IMR-90 (cell line): ENCODE measurements around the gene DUSP23. TPM values are rescaled to one million over a fixed set of nuclear protein-coding genes. Genes with fewer than 3 reads are reported as not detected.

Experiments used
- ATAC-seq: fragments of 200-7000 bp; cut with Tn5 transposase; 2 replicates; pipeline ENCODE4 v1.9.1; 2020; ENCODE audit warnings: low read depth, mild to moderate bottlenecking, moderate library complexity
- Bru-seq: library from RNA; stranded (reverse); fragments of 400-500 nt; gene quantifications from one replicate; lab custom pipeline; 2021; lab: Mats Ljungman, UMichigan
- BruChase-seq, 2 experiments: library from RNA; stranded (reverse); fragments of 400-500 nt; gene quantifications; one replicate each; lab custom pipeline; 2021; lab: Mats Ljungman, UMichigan
- BruUV-seq: library from RNA; stranded (reverse); fragments of 400-500 nt; replicated peaks from 2 replicates; lab custom pipeline; 2021; lab: Mats Ljungman, UMichigan
- CTCF ChIA-PET: fragments of 300-600 bp; formaldehyde crosslinking; extraction: SDS; loops from one replicate; lab custom pipeline; 2021; ENCODE audit warnings: antibody characterized with exemption; lab: Yijun Ruan, JAX
- POLR2A ChIA-PET: fragments of 300-600 bp; sonication (Branson Sonifier 250); formaldehyde crosslinking; loops from one replicate; lab custom pipeline; 2022; ENCODE audit warnings: antibody characterized with exemption; ENCODE audit not compliant: unreplicated experiment; lab: Charles Lee
- DNase-seq: peaks from one replicate; pipeline ENCODE4 v3.0.0; 2013
- H2AFZ ChIP-seq: replicated peaks from 2 replicates; pipeline ENCODE3; 2013; ENCODE audit warnings: low read length, mild to moderate bottlenecking; ENCODE audit not compliant: poor library complexity
- H2AK5ac ChIP-seq: 2 replicates; pipeline ENCODE4 v1.6.1; 2013; ENCODE audit warnings: low read depth, low read length, inconsistent platforms
- H2AK9ac ChIP-seq: replicated peaks from 2 replicates; pipeline ENCODE3; 2013; ENCODE audit warnings: mild to moderate bottlenecking, low read depth, low read length, moderate library complexity; ENCODE audit not compliant: poor library complexity
- H2BK120ac ChIP-seq: 2 replicates; pipeline ENCODE4 v1.6.1; 2013; ENCODE audit warnings: low read depth, low read length, inconsistent platforms
- H2BK15ac ChIP-seq: 3 replicates; pipeline ENCODE4 v1.6.1; 2013; ENCODE audit warnings: low read depth, low read length, inconsistent platforms
- H2BK20ac ChIP-seq: 2 replicates; pipeline ENCODE4 v1.6.1; 2013; ENCODE audit warnings: low read depth, mild to moderate bottlenecking, inconsistent platforms, low read length, moderate library complexity
- H2BK5ac ChIP-seq: 2 replicates; pipeline ENCODE4 v1.6.1; 2013; ENCODE audit warnings: mild to moderate bottlenecking, low read depth, low read length, inconsistent platforms; ENCODE audit not compliant: poor library complexity, severe bottlenecking
- H3K14ac ChIP-seq: replicated peaks from 2 replicates; pipeline ENCODE4 v1.6.1; 2013; ENCODE audit warnings: low read depth, low read length, inconsistent platforms
- H3K18ac ChIP-seq: 2 replicates; pipeline ENCODE4 v1.6.1; 2013; ENCODE audit warnings: low read depth, low read length, control low read depth
- H3K23ac ChIP-seq: 2 replicates; pipeline ENCODE4 v1.6.1; 2013; ENCODE audit warnings: low read depth, low read length, inconsistent platforms
- H3K27ac ChIP-seq: 2 replicates; pipeline ENCODE4 v1.5.1; 2013; ENCODE audit warnings: mild to moderate bottlenecking, control low read depth, low read length; ENCODE audit not compliant: insufficient read depth
- H3K27me3 ChIP-seq: 2 replicates; pipeline ENCODE4 v1.6.1; 2013; ENCODE audit warnings: low read length; ENCODE audit not compliant: control insufficient read depth, insufficient read depth
- H3K36me3 ChIP-seq: 2 replicates; pipeline ENCODE4 v1.6.1; 2013; ENCODE audit warnings: low read length, mixed read lengths; ENCODE audit not compliant: control insufficient read depth, insufficient read depth
- H3K4ac ChIP-seq: 2 replicates; pipeline ENCODE4 v1.6.1; 2013; ENCODE audit warnings: low read depth, low read length, inconsistent platforms
- H3K4me1 ChIP-seq: 2 replicates; pipeline ENCODE4 v1.6.1; 2013; ENCODE audit warnings: low read length, mixed read lengths; ENCODE audit not compliant: control insufficient read depth, insufficient read depth
- H3K4me2 ChIP-seq: 2 replicates; pipeline ENCODE4 v1.6.1; 2013; ENCODE audit warnings: low read depth, mild to moderate bottlenecking, control low read depth, low read length, moderate library complexity
- H3K4me3 ChIP-seq: 2 replicates; pipeline ENCODE4 v1.5.1; 2013; ENCODE audit warnings: low read depth, mild to moderate bottlenecking, control low read depth, low read length, moderate library complexity; ENCODE audit not compliant: insufficient read depth
- H3K56ac ChIP-seq: 2 replicates; pipeline ENCODE4 v1.6.1; 2013; ENCODE audit warnings: low read length, inconsistent platforms; ENCODE audit not compliant: insufficient read depth; ENCODE audit errors: extremely low read depth
- H3K79me1 ChIP-seq, 2 experiments: 2 replicates each; pipeline ENCODE4 v1.6.1; 2013; ENCODE audit warnings: low read length in 2 of 2, inconsistent platforms in 1 of 2, low read depth in 1 of 2
- H3K9ac ChIP-seq: 2 replicates; pipeline ENCODE4 v1.6.1; 2013; ENCODE audit warnings: low read depth, low read length, control low read depth
- H3K9me1 ChIP-seq: 2 replicates; pipeline ENCODE4 v1.6.1; 2013; ENCODE audit warnings: low read length, inconsistent platforms; ENCODE audit not compliant: insufficient read depth
- H3K9me3 ChIP-seq: 2 replicates; pipeline ENCODE4 v1.6.1; 2013; ENCODE audit warnings: low read length; ENCODE audit not compliant: control insufficient read depth, insufficient read depth
- H4K20me1 ChIP-seq: 2 replicates; pipeline ENCODE4 v1.6.1; 2013; ENCODE audit warnings: low read length, inconsistent platforms; ENCODE audit not compliant: insufficient read depth
- H4K5ac ChIP-seq: 2 replicates; pipeline ENCODE4 v1.6.1; 2013; ENCODE audit warnings: mild to moderate bottlenecking, low read depth, low read length, control low read depth
- H4K8ac ChIP-seq, 2 experiments: 2 replicates each; pipeline ENCODE4 v1.6.1; 2013; ENCODE audit warnings: low read depth in 2 of 2, low read length in 2 of 2, control low read depth in 1 of 2, inconsistent platforms in 1 of 2
- H4K91ac ChIP-seq: 2 replicates; pipeline ENCODE4 v1.6.1; 2013; ENCODE audit warnings: low read depth, low read length, inconsistent platforms; ENCODE audit not compliant: insufficient read depth
- BHLHE40 ChIP-seq: fragments of 150-350 bp; IDR thresholded peaks from 2 replicates; pipeline ENCODE4 v1.6.1; 2016; ENCODE audit warnings: mild to moderate bottlenecking, low read depth, low read length
- CHD1 ChIP-seq: IDR thresholded peaks from 2 replicates; pipeline ENCODE4 v1.6.1; 2012; ENCODE audit warnings: low read depth, low read length, improper control_type of control experiment
- ELK1 ChIP-seq: fragments of 150-350 bp; IDR thresholded peaks from 2 replicates; pipeline ENCODE4 v1.6.1; 2016; ENCODE audit warnings: low read depth, mild to moderate bottlenecking, low read length, moderate library complexity, borderline replicate concordance
- MAZ ChIP-seq: IDR thresholded peaks from 2 replicates; pipeline ENCODE4 v1.6.1; 2012; ENCODE audit warnings: low read depth, mild to moderate bottlenecking, low read length, improper control_type of control experiment, moderate library complexity, borderline replicate concordance
- MXI1 ChIP-seq: IDR thresholded peaks from 2 replicates; pipeline ENCODE4 v1.6.1; 2012; ENCODE audit warnings: low read depth, mild to moderate bottlenecking, low read length, moderate library complexity, borderline replicate concordance
- RCOR1 ChIP-seq: IDR thresholded peaks from 2 replicates; pipeline ENCODE4 v1.6.1; 2012; ENCODE audit warnings: mild to moderate bottlenecking, low read length, improper control_type of control experiment; ENCODE audit not compliant: insufficient replicate concordance
- RFX5 ChIP-seq: IDR thresholded peaks from 2 replicates; pipeline ENCODE4 v1.8.0; 2012; ENCODE audit warnings: low read depth, mild to moderate bottlenecking, low read length, moderate library complexity
- SMC3 ChIP-seq: fragments of 150-350 bp; IDR thresholded peaks from 2 replicates; pipeline ENCODE4 v1.6.1; 2016; ENCODE audit warnings: low read depth, mild to moderate bottlenecking, antibody characterized with exemption, low read length, moderate library complexity
- WGBS, 2 experiments: methylation state at CpG; one replicate each; pipeline versions ENCODE4 v1.1.5 to v1.1.7; 2013; ENCODE audit warnings: missing lambda C conversion rate in 2 of 2; ENCODE audit not compliant: insufficient read length in 1 of 2; ENCODE audit errors: extremely low coverage in 2 of 2; 5-methylcytosine and 5-hydroxymethylcytosine counted together
- dilution Hi-C: fragments of 300-500 bp; cut with HindIII; formaldehyde crosslinking; loops from one replicate; pipeline ENCODE4 v1.14.3; 2018; ENCODE audit warnings: low sequenced_read_pairs; ENCODE audit not compliant: unreplicated experiment
- in situ Hi-C: fragments of 300-500 bp; cut with MboI; formaldehyde crosslinking; loops from 3 replicates; pipeline ENCODE4 v1.14.3; 2019; ENCODE audit warnings: low sequenced_read_pairs, inconsistent platforms, mixed read lengths
- intact Hi-C: fragments of 100-400 bp; cut with micrococcal nuclease; formaldehyde crosslinking; loops from 2 replicates; pipeline ENCODE4 v1.10.0; 2022
- long read RNA-seq: library from polyadenylated mRNA; unstranded; transcript quantifications from one replicate; pipeline ENCODE4 v2.0.0, GENCODE V29; 2021; ENCODE audit not compliant: unreplicated experiment
- polyA plus RNA-seq, 3 experiments: library from polyadenylated mRNA; depleted of rRNA; stranded (reverse); fragments of >200 nt; gene quantifications; 2 replicates each; pipeline ENCODE4 v1.2.3, GENCODE V29; 2012; ENCODE audit warnings: low replicate concordance in 1 of 3
- total RNA-seq: library from RNA; depleted of rRNA; stranded (reverse); fragments of >200 nt; gene quantifications from 2 replicates; pipeline ENCODE4 v1.2.3, GENCODE V29; 2012; rRNA removed
- TF ChIP-seq, protein P1 (sequence below): conservative IDR thresholded peaks from 2 replicates; pipeline ENCODE4 v1.5.1; 2012; ENCODE audit warnings: mild to moderate bottlenecking, low read depth, low read length, improper control_type of control experiment

The DUSP23 gene
- 4.1 and 4.2 TPM in 2 replicates for total RNA-seq
- 12.9 and 16.2 TPM in 2 replicates for polyA plus RNA-seq (2012; rRNA removed)
- 38.1 and 43.3 TPM in 2 replicates for polyA plus RNA-seq (2012; cell fraction: cytosol; rRNA removed)
- polyA plus RNA-seq (2012; cell fraction: nucleus; rRNA removed; ENCODE audit: low replicate concordance): 5.7 and 14.2 TPM in 2 replicates
- percentile 19 among the genes with signal in this experiment for Bru-seq, nascent RNA
- BruChase-seq, experiment 1, labeled RNA remaining after a 6-hour chase: percentile 29 among the genes with signal in this experiment
- not detected for BruChase-seq, experiment 2, labeled RNA remaining after a 2-hour chase
- long read RNA-seq, partial matches to known transcripts: 0 of 6 reads
- long read RNA-seq, other reads (novel, unspliced or antisense): 3 of 6 reads

GRCh38 chr1:159780583-159781582 lies at the start of gene DUSP23:
TSS of gene DUSP23 (plus strand) at chr1:159780962. CDS start at chr1:159781101, 139 bp downstream.
- no peak within 1 kb of the TSS for H3K18ac ChIP-seq
- peak within 1 kb of the TSS; percentile 69 for H2AK9ac ChIP-seq
- H2BK20ac ChIP-seq: no peak within 1 kb of the TSS
- peak within 1 kb of the TSS; percentile 60 for H3K4me3 ChIP-seq
- 0 out of 2 replicates have a peak within 1 kb of the TSS, but pooled peaks have one; percentile 10 for H3K14ac ChIP-seq
- 2% methylated on average over 22 of the region's 88 CpGs; no CpG with 5 or more reads in 1 of the 2 experiments for WGBS, 2 experiments
- no peak within 1 kb of the TSS for H3K4ac ChIP-seq
- no peak within 1 kb of the TSS for H3K56ac ChIP-seq
- BruUV-seq: no TSS peak
- in situ Hi-C loops: loop anchor here (10.0 kb wide), 2 partner anchors 224 to 254 kb away; partner anchors contain the start of gene PIGM
- ChIA-PET CTCF (interaction anchor here (0.5 to 2.1 kb wide), 7 partner anchors 16 to 465 kb away, joined by 3 to 8 read pairs (median 5); no protein-coding TSS in a partner anchor), POLR2A (no interaction called here)
- no peak within 1 kb of the TSS for H2BK15ac ChIP-seq
- H3K9me1 ChIP-seq: no peaks in the 10 kb centered on the region; the same call in 1 of the 2 replicates
- no peaks in the 10 kb centered on the region for H3K27me3 ChIP-seq
- H2BK5ac ChIP-seq: no peak within 1 kb of the TSS
- no peaks in the 10 kb centered on the region for H3K4me1 ChIP-seq
- H2AFZ ChIP-seq: peak within 1 kb of the TSS; percentile 96
- H3K9ac ChIP-seq: 0 out of 2 replicates have a peak within 1 kb of the TSS, but pooled peaks have one; percentile 17
- DNase-seq (peak; percentile 96), ATAC-seq (peak; percentile 99)
- H3K27ac ChIP-seq: no peak within 1 kb of the TSS
- H3K79me1 ChIP-seq: no peaks in the 10 kb centered on the region
- no peak within 1 kb of the TSS for H4K5ac ChIP-seq
- intact Hi-C loops: loop anchor here (1.0 to 5.0 kb wide), 7 partner anchors 18 to 620 kb away; partner anchors contain the start of gene TAGLN2
- H2BK120ac ChIP-seq: no peak within 1 kb of the TSS
- H3K36me3 ChIP-seq: no peaks in the 10 kb centered on the region
- no peak within 1 kb of the TSS for H3K23ac ChIP-seq
- H4K20me1 ChIP-seq: no peaks in the 10 kb centered on the region
- peak within 1 kb of the TSS in 1 of 2 experiments; percentile 29; a peak in 1 of 4 replicates for H4K8ac ChIP-seq
- H2AK5ac ChIP-seq: no peak within 1 kb of the TSS
- no peaks in the 10 kb centered on the region for H3K9me3 ChIP-seq
- H4K91ac ChIP-seq: no peak within 1 kb of the TSS
- peak within 1 kb of the TSS; percentile 68 for H3K4me2 ChIP-seq
- dilution Hi-C loops: loop anchor here (25.0 kb wide), 1 partner anchor 106 kb away; no protein-coding TSS in a partner anchor
- TF ChIP-seq MXI1: peak; percentile 85; the same call in 1 of the 2 replicates
- no peak for TF ChIP-seq RCOR1
- TF ChIP-seq SMC3: peak; percentile 85
- 0 out of 2 replicates have a peak, but pooled peaks have one; percentile 12 for TF ChIP-seq BHLHE40
- TF ChIP-seq MAZ: peak; percentile 81
- TF ChIP-seq RFX5: no peak
- TF ChIP-seq, protein P1, sequence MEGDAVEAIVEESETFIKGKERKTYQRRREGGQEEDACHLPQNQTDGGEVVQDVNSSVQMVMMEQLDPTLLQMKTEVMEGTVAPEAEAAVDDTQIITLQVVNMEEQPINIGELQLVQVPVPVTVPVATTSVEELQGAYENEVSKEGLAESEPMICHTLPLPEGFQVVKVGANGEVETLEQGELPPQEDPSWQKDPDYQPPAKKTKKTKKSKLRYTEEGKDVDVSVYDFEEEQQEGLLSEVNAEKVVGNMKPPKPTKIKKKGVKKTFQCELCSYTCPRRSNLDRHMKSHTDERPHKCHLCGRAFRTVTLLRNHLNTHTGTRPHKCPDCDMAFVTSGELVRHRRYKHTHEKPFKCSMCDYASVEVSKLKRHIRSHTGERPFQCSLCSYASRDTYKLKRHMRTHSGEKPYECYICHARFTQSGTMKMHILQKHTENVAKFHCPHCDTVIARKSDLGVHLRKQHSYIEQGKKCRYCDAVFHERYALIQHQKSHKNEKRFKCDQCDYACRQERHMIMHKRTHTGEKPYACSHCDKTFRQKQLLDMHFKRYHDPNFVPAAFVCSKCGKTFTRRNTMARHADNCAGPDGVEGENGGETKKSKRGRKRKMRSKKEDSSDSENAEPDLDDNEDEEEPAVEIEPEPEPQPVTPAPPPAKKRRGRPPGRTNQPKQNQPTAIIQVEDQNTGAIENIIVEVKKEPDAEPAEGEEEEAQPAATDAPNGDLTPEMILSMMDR: peak; percentile 96
- TF ChIP-seq ELK1: no peak
- TF ChIP-seq CHD1: no peak
